Ectodermal cell (in vitro differentiated cells): ENCODE data around the gene SPNS1. TPM values are rescaled to one million over a fixed set of nuclear protein-coding genes. Genes with fewer than 3 reads are reported as not detected.
"Not testable (repeated sequence)": the region's sequence is repeated elsewhere in the genome, so short reads cannot be mapped to it uniquely, and the experiment has no call there.

Experiments
- H3K27ac ChIP-seq: 2 replicates; pipeline ENCODE4 v1.7.0; 2013; ENCODE audit warnings: mild to moderate bottlenecking, low read depth, low read length; ENCODE audit not compliant: insufficient read depth, poor library complexity, severe bottlenecking
- H3K27me3 ChIP-seq: 2 replicates; pipeline ENCODE4 v1.7.0; 2013; ENCODE audit warnings: mild to moderate bottlenecking, low read length; ENCODE audit not compliant: insufficient read depth, control insufficient read depth, poor library complexity, severe bottlenecking
- H3K36me3 ChIP-seq: one replicate; pipeline ENCODE4 v1.7.0; 2013; ENCODE audit warnings: low read length; ENCODE audit not compliant: control insufficient read depth, insufficient read depth
- H3K4me1 ChIP-seq: one replicate; pipeline ENCODE4 v1.7.0; 2013; ENCODE audit warnings: low read length; ENCODE audit not compliant: control insufficient read depth, insufficient read depth
- H3K4me3 ChIP-seq: 2 replicates; pipeline ENCODE4 v1.7.0; 2013; ENCODE audit warnings: low read depth, low read length, control low read depth; ENCODE audit not compliant: insufficient read depth
- H3K9me3 ChIP-seq: 2 replicates; pipeline ENCODE4 v1.7.0; 2013; ENCODE audit warnings: mild to moderate bottlenecking, low read length, moderate library complexity; ENCODE audit not compliant: control insufficient read depth
- WGBS, 2 experiments: methylation state at CpG; one replicate each; pipeline ENCODE4 v1.1.7; 2013; ENCODE audit warnings: missing lambda C conversion rate in 2 of 2; 5-methylcytosine and 5-hydroxymethylcytosine counted together
- polyA plus RNA-seq, 4 experiments: library from polyadenylated mRNA; stranded (reverse); fragments of 50-300 nt; gene quantifications; one replicate each; pipeline ENCODE4 v1.2.3, GENCODE V29; 2013

Gene SPNS1, protein sequence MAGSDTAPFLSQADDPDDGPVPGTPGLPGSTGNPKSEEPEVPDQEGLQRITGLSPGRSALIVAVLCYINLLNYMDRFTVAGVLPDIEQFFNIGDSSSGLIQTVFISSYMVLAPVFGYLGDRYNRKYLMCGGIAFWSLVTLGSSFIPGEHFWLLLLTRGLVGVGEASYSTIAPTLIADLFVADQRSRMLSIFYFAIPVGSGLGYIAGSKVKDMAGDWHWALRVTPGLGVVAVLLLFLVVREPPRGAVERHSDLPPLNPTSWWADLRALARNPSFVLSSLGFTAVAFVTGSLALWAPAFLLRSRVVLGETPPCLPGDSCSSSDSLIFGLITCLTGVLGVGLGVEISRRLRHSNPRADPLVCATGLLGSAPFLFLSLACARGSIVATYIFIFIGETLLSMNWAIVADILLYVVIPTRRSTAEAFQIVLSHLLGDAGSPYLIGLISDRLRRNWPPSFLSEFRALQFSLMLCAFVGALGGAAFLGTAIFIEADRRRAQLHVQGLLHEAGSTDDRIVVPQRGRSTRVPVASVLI
- polyA plus RNA-seq (2013, experiment 1 of 4) = 48.0 TPM
- polyA plus RNA-seq (2013, experiment 2 of 4) = 44.6 TPM
- 28.2 TPM for polyA plus RNA-seq (2013, experiment 3 of 4)
- 30.5 TPM for polyA plus RNA-seq (2013, experiment 4 of 4)

DNA sequence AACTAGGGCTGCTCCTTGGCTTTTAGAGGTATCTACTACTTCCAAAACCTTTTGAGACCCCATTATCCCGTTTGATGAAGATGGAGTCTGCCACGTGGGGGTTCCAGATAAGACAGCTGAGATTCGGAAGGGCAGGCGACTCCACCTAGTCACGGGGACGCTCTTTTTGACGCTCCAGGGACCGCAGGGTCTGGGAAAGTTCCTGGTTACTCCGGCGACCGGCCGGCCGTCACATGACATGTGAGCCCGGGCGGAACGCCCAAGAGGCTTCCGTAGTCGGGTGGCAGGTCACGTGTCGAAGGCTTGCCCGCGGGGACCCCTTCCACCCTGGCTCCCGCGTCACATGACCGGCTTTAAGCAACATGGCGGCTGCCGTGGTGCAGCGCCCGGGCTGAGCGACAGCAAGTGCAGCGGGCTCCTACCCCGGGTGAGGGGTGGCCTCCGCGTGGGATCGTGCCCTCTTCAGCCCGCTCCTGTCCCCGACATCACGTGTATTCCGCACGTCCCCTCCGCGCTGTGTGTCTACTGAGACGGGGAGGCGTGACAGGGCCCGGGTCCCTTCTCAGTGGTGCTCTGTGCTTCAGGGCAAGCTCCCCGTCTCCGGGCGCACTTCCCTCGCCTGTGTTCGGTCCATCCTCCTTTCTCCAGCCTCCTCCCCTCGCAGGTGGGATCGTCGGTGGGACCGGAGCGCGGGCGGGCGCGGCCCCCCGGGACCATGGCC, at the start of gene SPNS1:
TSS of gene SPNS1 (plus strand) at position 342 of the 721 bp plus-strand sequence. CDS start at position 716, 374 bp downstream.
- no peaks in the 10 kb centered on the region for H3K9me3 ChIP-seq
- no peaks in the 10 kb centered on the region for H3K27me3 ChIP-seq
- peak within 1 kb of the TSS; percentile 79 for H3K4me3 ChIP-seq
- H3K4me1 ChIP-seq = peaks cover 6% of the 10 kb centered on the region
- peak within 1 kb of the TSS; percentile 86 for H3K27ac ChIP-seq
- H3K36me3 ChIP-seq = peaks cover 4% of the 10 kb centered on the region
- 0% methylated on average over 60 of the region's 60 CpGs for WGBS, 2 experiments

- Histone ChIP-seq H3K9me3 (no peaks in the 10 kb centered on the region), H3K4me3 (peak overlapping the region; percentile 86), H3K36me3 (no peaks in the 10 kb centered on the region), H3K27ac (peak overlapping the region; percentile 92), H3K27me3 (no peaks in the 10 kb centered on the region), H3K4me1 (peaks cover 6% of the 10 kb centered on the region)
- 3 to 4% methylated on average over 48 of the region's 48 CpGs for WGBS, 2 experiments
Measured at GRCh38 chr16:28925386-28926228, 49.0 kb upstream of the SPNS1 start.

- H3K27ac ChIP-seq, H3K27me3 ChIP-seq, H3K9me3 ChIP-seq, H3K36me3 ChIP-seq, H3K4me1 ChIP-seq: not testable (repeated sequence)
- H3K4me3 ChIP-seq = peak overlapping the region; percentile 86
- 92 to 100% methylated on average over 1 to 2 of the region's 2 CpGs for WGBS, 2 experiments
Measured at GRCh38 chr16:28926284-28926683, 48.3 kb upstream of the SPNS1 start.

GRCh38 chr16:28927815-28928214, 46.8 kb upstream of the SPNS1 start:
- Histone ChIP-seq H3K27ac (no peak overlapping the region), H3K4me1 (peaks cover 8% of the 10 kb centered on the region), H3K9me3 (no peaks in the 10 kb centered on the region), H3K27me3 (no peaks in the 10 kb centered on the region), H3K4me3 (no peak overlapping the region), H3K36me3 (no peaks in the 10 kb centered on the region)
- 78 to 85% methylated on average over 1 of the region's 1 CpG for WGBS, 2 experiments

DNA sequence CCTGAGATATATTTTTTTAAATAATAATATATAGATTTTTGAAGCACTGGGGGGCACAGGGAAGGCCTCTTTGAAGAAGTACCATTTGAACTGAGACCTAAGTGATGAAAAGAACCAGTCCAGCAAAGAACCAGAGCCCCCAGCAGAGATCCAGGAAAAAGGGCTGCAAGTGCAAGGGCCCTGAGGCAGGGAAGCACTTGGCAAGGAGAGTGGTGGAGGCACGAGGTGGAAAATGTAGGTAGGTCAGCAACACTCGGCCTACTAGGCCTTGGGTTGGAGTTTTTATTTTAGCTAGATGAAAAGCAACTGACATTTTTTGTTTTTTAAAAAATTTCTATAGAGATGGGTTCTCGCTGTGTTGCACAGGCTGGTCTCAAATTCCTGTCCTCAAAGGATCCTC, 44.4 kb upstream of the SPNS1 start:
- H3K36me3 ChIP-seq = no peaks in the 10 kb centered on the region

GRCh38 chr16:28930652-28931051, 43.9 kb upstream of the SPNS1 start:
- Histone ChIP-seq H3K27me3 (no peaks in the 10 kb centered on the region), H3K36me3 (no peaks in the 10 kb centered on the region)
- 31 to 56% methylated on average over 3 of the region's 3 CpGs for WGBS, 2 experiments

More for the DNA sequence above, 44.4 kb upstream of the SPNS1 start:
- Histone ChIP-seq H3K27ac (no peak overlapping the region), H3K4me3 (no peak overlapping the region), H3K4me1 (peaks cover 4% of the 10 kb centered on the region), H3K27me3 (no peaks in the 10 kb centered on the region), H3K9me3 (no peaks in the 10 kb centered on the region)
- WGBS, 2 experiments = 88% methylated on average over 3 of the region's 3 CpGs

DNA sequence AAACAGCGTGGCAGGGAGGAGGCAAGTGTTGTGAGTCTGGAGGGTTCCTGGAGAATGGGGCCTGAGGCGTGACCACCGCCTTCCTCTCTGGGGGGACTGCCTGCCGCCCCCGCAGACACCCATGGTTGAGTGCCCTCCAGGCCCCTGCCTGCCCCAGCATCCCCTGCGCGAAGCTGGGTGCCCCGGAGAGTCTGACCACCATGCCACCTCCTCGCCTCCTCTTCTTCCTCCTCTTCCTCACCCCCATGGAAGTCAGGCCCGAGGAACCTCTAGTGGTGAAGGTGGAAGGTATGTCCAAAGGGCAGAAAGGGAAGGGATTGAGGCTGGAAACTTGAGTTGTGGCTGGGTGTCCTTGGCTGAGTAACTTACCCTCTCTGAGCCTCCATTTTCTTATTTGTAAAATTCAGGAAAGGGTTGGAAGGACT, 42.8 kb upstream of the SPNS1 start, which contains the start of gene CD19:
TSS of gene CD19 (plus strand) at position 171 of the 425 bp plus-strand sequence. CDS start at position 201, 30 bp downstream.
- peaks cover 4% of the 10 kb centered on the region for H3K4me1 ChIP-seq
- no peaks in the 10 kb centered on the region for H3K36me3 ChIP-seq
- no peak within 1 kb of the TSS for H3K4me3 ChIP-seq
- H3K27ac ChIP-seq = peak within 1 kb of the TSS; percentile 48
- WGBS, 2 experiments = 94 to 95% methylated on average over 8 to 10 of the region's 10 CpGs
- H3K27me3 ChIP-seq = no peaks in the 10 kb centered on the region
- no peaks in the 10 kb centered on the region for H3K9me3 ChIP-seq

More at GRCh38 chr16:28930652-28931051, 43.9 kb upstream of the SPNS1 start:
- no peaks in the 10 kb centered on the region for H3K9me3 ChIP-seq
- peaks cover 4% of the 10 kb centered on the region for H3K4me1 ChIP-seq
- H3K4me3 ChIP-seq = no peak overlapping the region
- H3K27ac ChIP-seq = peak overlapping the region; percentile 48

DNA sequence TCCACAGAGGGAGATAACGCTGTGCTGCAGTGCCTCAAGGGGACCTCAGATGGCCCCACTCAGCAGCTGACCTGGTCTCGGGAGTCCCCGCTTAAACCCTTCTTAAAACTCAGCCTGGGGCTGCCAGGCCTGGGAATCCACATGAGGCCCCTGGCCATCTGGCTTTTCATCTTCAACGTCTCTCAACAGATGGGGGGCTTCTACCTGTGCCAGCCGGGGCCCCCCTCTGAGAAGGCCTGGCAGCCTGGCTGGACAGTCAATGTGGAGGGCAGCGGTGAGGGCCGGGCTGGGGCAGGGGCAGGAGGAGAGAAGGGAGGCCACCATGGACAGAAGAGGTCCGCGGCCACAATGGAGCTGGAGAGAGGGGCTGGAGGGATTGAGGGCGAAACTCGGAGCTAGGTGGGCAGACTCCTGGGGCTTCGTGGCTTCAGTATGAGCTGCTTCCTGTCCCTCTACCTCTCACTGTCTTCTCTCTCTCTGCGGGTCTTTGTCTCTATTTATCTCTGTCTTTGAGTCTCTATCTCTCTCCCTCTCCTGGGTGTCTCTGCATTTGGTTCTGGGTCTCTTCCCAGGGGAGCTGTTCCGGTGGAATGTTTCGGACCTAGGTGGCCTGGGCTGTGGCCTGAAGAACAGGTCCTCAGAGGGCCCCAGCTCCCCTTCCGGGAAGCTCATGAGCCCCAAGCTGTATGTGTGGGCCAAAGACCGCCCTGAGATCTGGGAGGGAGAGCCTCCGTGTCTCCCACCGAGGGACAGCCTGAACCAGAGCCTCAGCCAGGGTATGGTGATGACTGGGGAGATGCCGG, 42.0 kb upstream of the SPNS1 start:
- no peaks in the 10 kb centered on the region for H3K9me3 ChIP-seq
- no peak overlapping the region for H3K4me3 ChIP-seq
- H3K4me1 ChIP-seq = peaks cover 4% of the 10 kb centered on the region
- no peak overlapping the region for H3K27ac ChIP-seq
- 90 to 94% methylated on average over 20 of the region's 20 CpGs for WGBS, 2 experiments
- no peaks in the 10 kb centered on the region for H3K27me3 ChIP-seq
- no peaks in the 10 kb centered on the region for H3K36me3 ChIP-seq

GRCh38 chr16:28933171-28933570, 41.4 kb upstream of the SPNS1 start:
- no peak overlapping the region for H3K4me3 ChIP-seq
- H3K4me1 ChIP-seq = peaks cover 4% of the 10 kb centered on the region
- no peak overlapping the region for H3K27ac ChIP-seq
- H3K27me3 ChIP-seq = no peaks in the 10 kb centered on the region
- WGBS, 2 experiments = 87 to 92% methylated on average over 8 of the region's 8 CpGs
- H3K9me3 ChIP-seq = no peaks in the 10 kb centered on the region
- H3K36me3 ChIP-seq = no peaks in the 10 kb centered on the region
